ENCODE data around the gene CPM. TPM values are rescaled to one million over a fixed set of nuclear protein-coding genes. Genes with fewer than 3 reads are reported as not detected.

CPM gene
- total and polyA plus RNA-seq, 8 donors, result 5.7 to 103 (median 45.8) TPM

GRCh38 chr12:68863109-68863770, 69.7 kb downstream of the CPM start:
- H3K36me3 ChIP-seq, result peaks cover 0 to 26% (median 12%) of the 10 kb centered on the region in 4 donors
- TF ChIP-seq CTCF (IDR thresholded peaks at IDR 0.05) (no peak), EP300 (IDR thresholded peaks at IDR 0.05) (no peak), POLR2A (IDR thresholded peaks at IDR 0.05) (no peak), POLR2AphosphoS5 (IDR thresholded peaks at IDR 0.05) (no peak)
- no peak overlapping the region for H3K4me3 ChIP-seq
- H3K9me3 ChIP-seq, result no peaks in the 10 kb centered on the region
- intact Hi-C loops (cut with DNase I; ENCODE audit: low total_unique reads), result loop anchor here (5.0 kb wide), 1 partner anchor 209 kb away; no protein-coding TSS in a partner anchor
- no peaks in the 10 kb centered on the region for H3K27me3 ChIP-seq
- 71 to 90% (median 75%) methylated on average over 7 of the region's 7 CpGs for WGBS, 5 donors
- no peak for DNase-seq
- no peak overlapping the region for H3K27ac ChIP-seq
- H3K4me1 ChIP-seq, result peaks cover 0 to 8% (median 0%) of the 10 kb centered on the region in 4 donors

- DNase-seq, result no peak
- H3K27ac ChIP-seq, result no peak overlapping the region
- 88 to 98% (median 96%) methylated on average over 3 of the region's 3 CpGs for WGBS, 5 donors
- intact Hi-C loops (cut with DNase I; ENCODE audit: low total_unique reads), result loop anchor here (5.0 kb wide), 1 partner anchor 210 kb away; no protein-coding TSS in a partner anchor
- H3K27me3 ChIP-seq, result no peaks in the 10 kb centered on the region
- TF ChIP-seq POLR2AphosphoS5 (IDR thresholded peaks at IDR 0.05) (no peak), EP300 (IDR thresholded peaks at IDR 0.05) (no peak), POLR2A (IDR thresholded peaks at IDR 0.05) (no peak), CTCF (IDR thresholded peaks at IDR 0.05) (no peak)
- peaks cover 0 to 8% (median 0%) of the 10 kb centered on the region in 4 donors for H3K4me1 ChIP-seq
- peaks cover 0 to 27% (median 10%) of the 10 kb centered on the region in 4 donors for H3K36me3 ChIP-seq
- H3K4me3 ChIP-seq, result no peak overlapping the region
- H3K9me3 ChIP-seq, result no peaks in the 10 kb centered on the region
Observed at GRCh38 chr12:68861890-68862289, 71.1 kb downstream of the CPM start.

- no peak overlapping the region for H3K27ac ChIP-seq
- intact Hi-C loops (cut with DNase I; ENCODE audit: low total_unique reads), result no loop called here
- peaks cover 0 to 37% (median 24%) of the 10 kb centered on the region in 4 donors for H3K36me3 ChIP-seq
- no peak overlapping the region for H3K4me3 ChIP-seq
- TF ChIP-seq POLR2A (IDR thresholded peaks at IDR 0.05) (no peak), EP300 (IDR thresholded peaks at IDR 0.05) (no peak), CTCF (IDR thresholded peaks at IDR 0.05) (no peak), POLR2AphosphoS5 (IDR thresholded peaks at IDR 0.05) (no peak)
- WGBS, 5 donors, result 76 to 86% (median 80%) methylated on average over 3 of the region's 3 CpGs
- H3K9me3 ChIP-seq, result no peaks in the 10 kb centered on the region
- H3K27me3 ChIP-seq, result no peaks in the 10 kb centered on the region
- no peak for DNase-seq
- H3K4me1 ChIP-seq, result no peaks in the 10 kb centered on the region
Observed at GRCh38 chr12:68856510-68856909, 76.5 kb downstream of the CPM start.

GRCh38 chr12:68855771-68856170, 77.2 kb downstream of the CPM start:
- intact Hi-C loops (cut with DNase I; ENCODE audit: low total_unique reads), result no loop called here

More at GRCh38 chr12:68855771-68856170, 77.2 kb downstream of the CPM start:
- no peak for TF ChIP-seq POLR2AphosphoS5 (IDR thresholded peaks at IDR 0.05)
- no peak for TF ChIP-seq EP300 (IDR thresholded peaks at IDR 0.05)
- TF ChIP-seq CTCF (IDR thresholded peaks at IDR 0.05), result no peak
- no peak for TF ChIP-seq POLR2A (IDR thresholded peaks at IDR 0.05)
- Histone ChIP-seq H3K27ac (no peak overlapping the region), H3K4me3 (no peak overlapping the region), H3K27me3 (no peaks in the 10 kb centered on the region), H3K4me1 (no peaks in the 10 kb centered on the region), H3K36me3 (peaks cover 0 to 37% (median 24%) of the 10 kb centered on the region in 4 donors), H3K9me3 (no peaks in the 10 kb centered on the region)
- no peak for DNase-seq
- WGBS, 5 donors, result 90 to 100% (median 96%) methylated on average over 8 of the region's 8 CpGs
